ENCODE data around the gene OMA1. TPM values are rescaled to one million over a fixed set of nuclear protein-coding genes. Genes with fewer than 3 reads are reported as not detected.

The OMA1 gene
- total and polyA plus RNA-seq, 8 donors, result 20.5 to 28.3 (median 26.0) TPM

- Histone ChIP-seq H3K4me3 (no peak overlapping the region), H3K27ac (no peak overlapping the region), H3K4me1 (no peaks in the 10 kb centered on the region), H3K9me3 (no peaks in the 10 kb centered on the region), H3K27me3 (no peaks in the 10 kb centered on the region), H3K36me3 (peaks cover 0 to 4% of the 10 kb centered on the region in 2 donors)
- ATAC-seq (no peak), DNase-seq (no peak)
- intact Hi-C loops (cut with DNase I), result no loop called here
- no peak for TF ChIP-seq CTCF (IDR thresholded peaks at IDR 0.05)
Observed at GRCh38 chr1:58466630-58467241, 79.8 kb downstream of the OMA1 start.

- ATAC-seq, result no peak
- Histone ChIP-seq H3K27ac (no peak overlapping the region), H3K9me3 (no peaks in the 10 kb centered on the region), H3K4me3 (no peak overlapping the region), H3K4me1 (no peaks in the 10 kb centered on the region), H3K36me3 (peaks cover 0 to 4% of the 10 kb centered on the region in 2 donors), H3K27me3 (no peaks in the 10 kb centered on the region)
- DNase-seq, result no peak
- no peak for TF ChIP-seq CTCF (IDR thresholded peaks at IDR 0.05)
- intact Hi-C loops (cut with DNase I), result no loop called here
Observed at GRCh38 chr1:58465825-58466629, 80.5 kb downstream of the OMA1 start.

GRCh38 chr1:58465176-58465575, 81.3 kb downstream of the OMA1 start:
- no peaks in the 10 kb centered on the region for H3K4me1 ChIP-seq
- ATAC-seq (no peak), DNase-seq (no peak)
- no peak overlapping the region for H3K27ac ChIP-seq
- no peaks in the 10 kb centered on the region for H3K9me3 ChIP-seq
- H3K27me3 ChIP-seq, result no peaks in the 10 kb centered on the region
- no peak overlapping the region for H3K4me3 ChIP-seq
- peaks cover 0 to 4% of the 10 kb centered on the region in 2 donors for H3K36me3 ChIP-seq
- TF ChIP-seq CTCF (IDR thresholded peaks at IDR 0.05), result no peak
- intact Hi-C loops (cut with DNase I), result no loop called here

- intact Hi-C loops (cut with DNase I), result no loop called here
- Histone ChIP-seq H3K4me1 (no peaks in the 10 kb centered on the region), H3K4me3 (no peak overlapping the region), H3K27ac (no peak overlapping the region), H3K9me3 (peaks cover 0 to 5% of the 10 kb centered on the region in 2 donors), H3K27me3 (no peaks in the 10 kb centered on the region), H3K36me3 (no peaks in the 10 kb centered on the region)
- DNase-seq (peak in 2 of 4 donors; percentile 3 to 10), ATAC-seq (no peak)
- no peak for TF ChIP-seq CTCF (IDR thresholded peaks at IDR 0.05)
Observed at GRCh38 chr1:58460469-58460868, 86.1 kb downstream of the OMA1 start.

GRCh38 chr1:58459911-58460310, 86.6 kb downstream of the OMA1 start:
- Histone ChIP-seq H3K9me3 (peaks cover 0 to 5% of the 10 kb centered on the region in 2 donors), H3K4me1 (no peaks in the 10 kb centered on the region), H3K27ac (no peak overlapping the region), H3K4me3 (no peak overlapping the region), H3K36me3 (no peaks in the 10 kb centered on the region), H3K27me3 (no peaks in the 10 kb centered on the region)
- DNase-seq (no peak), ATAC-seq (no peak)
- TF ChIP-seq CTCF (IDR thresholded peaks at IDR 0.05), result no peak
- intact Hi-C loops (cut with DNase I), result no loop called here
